Measurements from ENCODE around the gene GTF3C5.

Gene GTF3C5

GRCh38 chr9:133094842-133095393 lies 64.1 kb downstream of the GTF3C5 start:
- no peak for DNase-seq (ENCODE audit: low read depth)
- H3K4me3 ChIP-seq (ENCODE audit: low read length): no peak overlapping the region
- TF ChIP-seq, protein P1, sequence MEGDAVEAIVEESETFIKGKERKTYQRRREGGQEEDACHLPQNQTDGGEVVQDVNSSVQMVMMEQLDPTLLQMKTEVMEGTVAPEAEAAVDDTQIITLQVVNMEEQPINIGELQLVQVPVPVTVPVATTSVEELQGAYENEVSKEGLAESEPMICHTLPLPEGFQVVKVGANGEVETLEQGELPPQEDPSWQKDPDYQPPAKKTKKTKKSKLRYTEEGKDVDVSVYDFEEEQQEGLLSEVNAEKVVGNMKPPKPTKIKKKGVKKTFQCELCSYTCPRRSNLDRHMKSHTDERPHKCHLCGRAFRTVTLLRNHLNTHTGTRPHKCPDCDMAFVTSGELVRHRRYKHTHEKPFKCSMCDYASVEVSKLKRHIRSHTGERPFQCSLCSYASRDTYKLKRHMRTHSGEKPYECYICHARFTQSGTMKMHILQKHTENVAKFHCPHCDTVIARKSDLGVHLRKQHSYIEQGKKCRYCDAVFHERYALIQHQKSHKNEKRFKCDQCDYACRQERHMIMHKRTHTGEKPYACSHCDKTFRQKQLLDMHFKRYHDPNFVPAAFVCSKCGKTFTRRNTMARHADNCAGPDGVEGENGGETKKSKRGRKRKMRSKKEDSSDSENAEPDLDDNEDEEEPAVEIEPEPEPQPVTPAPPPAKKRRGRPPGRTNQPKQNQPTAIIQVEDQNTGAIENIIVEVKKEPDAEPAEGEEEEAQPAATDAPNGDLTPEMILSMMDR (conservative IDR thresholded peaks at IDR 0.05; ENCODE audit: low read length): no peak

DNA sequence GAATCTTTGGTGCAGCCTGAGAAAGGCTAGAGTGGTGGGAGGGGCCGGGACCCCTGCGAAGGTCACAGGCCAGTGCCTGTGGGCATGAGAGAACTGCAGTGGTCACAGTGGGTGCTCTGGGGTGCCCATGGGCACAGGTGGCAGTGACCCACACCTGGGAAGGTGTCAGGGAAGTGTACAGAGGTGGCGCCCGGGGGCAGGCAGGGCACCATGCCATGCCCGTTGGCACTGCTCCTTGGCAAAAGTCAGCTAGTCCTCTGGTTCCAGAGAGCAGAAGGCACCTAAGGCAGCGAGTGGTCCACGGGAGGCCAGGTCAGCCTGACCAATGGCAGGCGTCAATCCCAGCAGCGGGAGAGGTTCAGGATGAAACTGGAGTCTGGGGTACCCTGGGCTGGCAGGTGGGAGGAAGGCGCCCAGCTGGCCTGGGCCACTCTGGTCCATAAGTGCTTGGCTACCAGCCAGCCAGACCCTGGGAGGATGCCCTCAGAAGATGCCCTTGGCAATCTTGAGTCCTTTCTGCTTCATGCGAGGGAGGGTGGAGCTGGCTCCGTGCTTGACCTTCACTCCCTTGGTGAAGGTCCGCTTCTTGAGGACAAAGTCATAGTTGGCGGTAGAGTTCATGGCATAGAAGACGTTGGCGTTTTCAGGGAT lies 67.4 kb downstream of the GTF3C5 start:
- no peak for DNase-seq (ENCODE audit: low read depth)
- TF ChIP-seq, protein P1 (conservative IDR thresholded peaks at IDR 0.05; ENCODE audit: low read length): no peak

GRCh38 chr9:133098871-133099270 lies 68.1 kb downstream of the GTF3C5 start:
- DNase-seq (ENCODE audit: low read depth): no peak
- no peak overlapping the region for H3K4me3 ChIP-seq (ENCODE audit: low read length)
- TF ChIP-seq, protein P1 (conservative IDR thresholded peaks at IDR 0.05; ENCODE audit: low read length): no peak

More for the DNA sequence above, 67.4 kb downstream of the GTF3C5 start:
- H3K4me3 ChIP-seq (ENCODE audit: low read length): no peak overlapping the region

GRCh38 chr9:133099726-133100505 lies 69.1 kb downstream of the GTF3C5 start:
- TF ChIP-seq, protein P1 (conservative IDR thresholded peaks at IDR 0.05; ENCODE audit: low read length): no peak
- DNase-seq (ENCODE audit: low read depth): no peak
- H3K4me3 ChIP-seq (ENCODE audit: low read length): no peak overlapping the region

DNA sequence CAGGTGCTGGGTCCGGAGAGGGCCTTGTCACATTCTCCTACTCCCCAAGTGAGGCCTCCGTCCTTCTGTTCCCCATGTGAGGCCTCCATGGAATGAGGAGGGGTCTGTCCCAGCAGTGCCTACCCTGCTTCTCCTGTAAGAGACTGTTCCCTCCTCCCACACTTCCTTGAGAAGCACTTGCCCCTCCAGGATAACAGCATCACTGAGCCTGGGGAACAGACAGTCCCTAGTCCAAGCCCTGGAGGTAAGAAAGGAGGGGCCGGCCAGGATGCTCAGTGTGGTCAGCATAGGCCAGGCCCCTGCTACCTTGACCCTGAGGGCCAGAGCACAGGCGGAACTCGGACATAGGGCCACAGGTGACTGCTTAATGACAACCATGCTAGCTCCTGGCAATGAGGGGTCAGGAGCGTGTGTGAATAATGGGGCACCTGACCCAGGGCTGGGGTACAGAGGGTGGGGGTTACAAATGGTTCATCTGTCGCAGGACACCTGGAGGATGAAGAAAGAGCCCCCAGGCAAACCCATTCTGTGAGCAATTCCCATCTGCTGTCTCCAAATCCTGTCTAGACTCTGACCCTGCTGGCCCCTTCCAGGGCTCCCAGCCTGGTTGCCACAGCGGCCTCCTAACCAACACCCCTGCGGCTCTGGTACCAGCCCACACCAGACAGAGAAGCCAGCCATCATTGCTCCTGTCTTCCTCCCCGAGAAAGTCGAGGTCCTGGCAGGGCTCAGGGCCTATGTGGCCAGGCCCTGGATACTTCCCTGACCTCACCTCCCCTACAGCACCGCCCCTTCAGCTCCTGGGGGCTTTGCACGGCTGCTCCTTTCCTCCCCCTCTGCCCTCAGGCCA lies 69.9 kb downstream of the GTF3C5 start:
- no peak overlapping the region for H3K4me3 ChIP-seq (ENCODE audit: low read length)
- DNase-seq (ENCODE audit: low read depth): no peak
- TF ChIP-seq, protein P1 (conservative IDR thresholded peaks at IDR 0.05; ENCODE audit: low read length): no peak

DNA sequence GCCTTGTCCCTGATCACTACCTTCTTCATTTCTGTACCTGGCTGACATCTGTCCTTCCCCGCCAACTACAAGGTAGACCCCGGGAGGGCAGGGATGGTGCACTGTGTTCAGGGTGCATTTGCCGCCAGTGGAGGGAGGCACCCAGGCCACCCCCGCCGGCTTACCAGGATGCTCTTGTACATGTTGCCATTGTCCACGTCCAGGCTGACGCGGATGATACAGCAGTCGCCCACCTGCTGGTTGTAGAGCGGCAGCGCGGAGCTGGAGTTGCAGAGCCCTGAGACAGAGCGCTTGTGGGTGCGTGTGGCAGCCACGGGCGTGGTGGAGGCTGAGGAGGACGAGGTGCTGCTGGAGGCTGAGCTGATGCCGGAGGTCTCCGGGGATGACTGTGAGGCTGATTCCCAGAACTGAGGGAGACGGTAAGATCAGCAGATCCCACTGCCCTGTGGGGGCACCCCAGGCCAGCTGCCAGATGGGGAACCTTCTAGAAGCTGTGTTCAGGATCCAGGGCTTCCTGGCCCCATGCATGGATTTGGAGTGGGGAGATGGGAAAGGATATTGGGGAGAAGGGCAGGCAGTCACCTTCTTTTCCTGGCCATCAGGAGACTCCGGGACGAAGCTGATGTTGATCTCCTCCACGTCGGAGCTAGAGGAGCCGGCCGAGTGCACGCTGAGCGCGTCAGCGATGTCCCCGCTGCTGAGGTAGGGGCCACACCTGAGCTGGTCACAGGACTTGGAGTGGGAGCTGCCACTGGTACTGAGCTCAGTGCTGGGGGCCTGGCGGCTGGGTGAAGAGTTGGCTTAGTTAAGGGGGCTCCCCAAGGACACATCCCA lies 70.8 kb downstream of the GTF3C5 start:
- H3K4me3 ChIP-seq (ENCODE audit: low read length): no peak overlapping the region
- TF ChIP-seq, protein P1 (conservative IDR thresholded peaks at IDR 0.05; ENCODE audit: low read length): no peak
- DNase-seq (ENCODE audit: low read depth): no peak
